ENCODE data around the gene CENPM.
A peak's percentile ranks its signal among the peaks of the same experiment; 100 is the strongest.

The CENPM gene

DNA sequence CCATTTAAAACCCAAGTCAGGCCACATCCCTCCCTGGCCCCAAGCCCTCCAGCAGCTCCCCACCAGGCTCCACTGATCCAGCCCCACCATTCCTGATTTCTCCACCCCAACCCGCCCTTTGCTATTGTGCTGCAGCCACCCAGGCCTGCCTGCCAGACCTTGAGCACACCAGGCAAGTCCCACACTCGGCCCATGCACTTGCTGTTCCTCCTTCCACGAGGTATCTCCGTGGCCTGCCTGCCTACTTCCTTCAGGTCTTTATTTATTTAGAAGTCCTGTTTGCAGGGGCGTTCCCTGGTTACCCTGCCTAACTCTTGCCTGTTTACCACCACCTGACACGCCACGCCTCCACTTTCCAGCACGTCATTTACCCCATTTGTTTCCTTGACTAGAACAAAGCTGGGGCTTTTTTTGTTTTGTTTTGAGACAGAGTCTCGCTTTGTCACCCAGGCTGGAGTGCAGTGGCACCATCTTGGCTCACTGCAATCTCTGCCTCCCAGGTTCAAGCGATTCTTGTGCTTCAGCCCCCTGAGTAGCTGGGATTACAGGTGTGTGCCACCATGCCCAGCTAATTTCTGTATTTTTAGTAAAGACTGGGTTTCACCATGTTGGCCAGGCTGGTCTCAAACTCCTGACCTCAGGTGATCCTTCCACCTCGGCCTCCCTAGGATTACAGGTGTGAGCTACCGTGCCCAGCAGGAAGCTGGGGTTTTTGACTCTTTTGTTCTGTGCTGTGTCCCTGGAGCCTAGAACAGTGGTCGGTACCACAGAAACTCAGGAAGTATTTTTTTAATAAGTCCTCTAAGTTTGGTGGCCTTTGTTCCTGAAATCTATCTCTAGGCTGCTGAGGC lies 6.7 kb downstream of the CENPM start:
- TF ChIP-seq, protein P1, sequence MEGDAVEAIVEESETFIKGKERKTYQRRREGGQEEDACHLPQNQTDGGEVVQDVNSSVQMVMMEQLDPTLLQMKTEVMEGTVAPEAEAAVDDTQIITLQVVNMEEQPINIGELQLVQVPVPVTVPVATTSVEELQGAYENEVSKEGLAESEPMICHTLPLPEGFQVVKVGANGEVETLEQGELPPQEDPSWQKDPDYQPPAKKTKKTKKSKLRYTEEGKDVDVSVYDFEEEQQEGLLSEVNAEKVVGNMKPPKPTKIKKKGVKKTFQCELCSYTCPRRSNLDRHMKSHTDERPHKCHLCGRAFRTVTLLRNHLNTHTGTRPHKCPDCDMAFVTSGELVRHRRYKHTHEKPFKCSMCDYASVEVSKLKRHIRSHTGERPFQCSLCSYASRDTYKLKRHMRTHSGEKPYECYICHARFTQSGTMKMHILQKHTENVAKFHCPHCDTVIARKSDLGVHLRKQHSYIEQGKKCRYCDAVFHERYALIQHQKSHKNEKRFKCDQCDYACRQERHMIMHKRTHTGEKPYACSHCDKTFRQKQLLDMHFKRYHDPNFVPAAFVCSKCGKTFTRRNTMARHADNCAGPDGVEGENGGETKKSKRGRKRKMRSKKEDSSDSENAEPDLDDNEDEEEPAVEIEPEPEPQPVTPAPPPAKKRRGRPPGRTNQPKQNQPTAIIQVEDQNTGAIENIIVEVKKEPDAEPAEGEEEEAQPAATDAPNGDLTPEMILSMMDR (IDR thresholded peaks at IDR 0.05; ENCODE audit: borderline replicate concordance, insufficient read depth, low read depth, low read length) = no peak
- H3K4me3 ChIP-seq (ENCODE audit: low read depth, low read length) = peak overlapping the region; percentile 33

DNA sequence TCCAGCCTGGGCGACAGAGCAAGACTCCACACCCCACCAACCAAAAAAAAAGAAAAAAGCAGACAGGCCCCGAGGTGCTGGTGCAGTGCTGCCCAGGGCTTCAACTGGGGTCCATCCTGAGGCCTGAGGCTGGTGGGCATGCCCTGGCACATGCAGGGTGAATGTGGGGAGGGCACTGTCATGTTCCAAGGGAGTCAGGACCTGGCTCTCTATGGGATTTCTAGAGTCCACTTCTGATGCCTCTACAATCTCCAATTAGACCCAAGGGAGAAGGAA lies 10.1 kb downstream of the CENPM start:
- TF ChIP-seq, protein P1 (IDR thresholded peaks at IDR 0.05; ENCODE audit: borderline replicate concordance, insufficient read depth, low read depth, low read length) = no peak
- H3K4me3 ChIP-seq (ENCODE audit: low read depth, low read length) = no peak overlapping the region

DNA sequence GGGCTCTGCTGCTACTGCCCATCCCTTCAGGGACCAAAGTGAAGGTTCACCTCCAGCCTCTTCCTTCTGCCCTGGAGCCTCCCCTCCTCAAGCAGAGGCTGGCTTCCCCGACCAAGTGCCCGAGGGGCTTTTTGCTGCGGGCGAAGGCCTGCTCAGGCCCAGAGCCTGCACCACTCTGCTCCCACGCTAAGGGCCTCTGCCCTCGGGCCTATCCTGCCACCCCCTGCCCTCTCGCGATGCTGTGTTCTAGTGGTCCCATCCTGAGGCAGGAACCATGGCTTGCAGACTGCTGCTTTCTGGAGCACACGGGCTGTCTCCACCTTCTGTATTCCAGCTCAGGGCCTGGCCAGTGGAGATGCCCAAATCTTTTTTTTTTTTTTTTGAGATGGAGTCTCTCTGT lies 11.4 kb downstream of the CENPM start:
- no peak overlapping the region for H3K4me3 ChIP-seq (ENCODE audit: low read depth, low read length)

DNA sequence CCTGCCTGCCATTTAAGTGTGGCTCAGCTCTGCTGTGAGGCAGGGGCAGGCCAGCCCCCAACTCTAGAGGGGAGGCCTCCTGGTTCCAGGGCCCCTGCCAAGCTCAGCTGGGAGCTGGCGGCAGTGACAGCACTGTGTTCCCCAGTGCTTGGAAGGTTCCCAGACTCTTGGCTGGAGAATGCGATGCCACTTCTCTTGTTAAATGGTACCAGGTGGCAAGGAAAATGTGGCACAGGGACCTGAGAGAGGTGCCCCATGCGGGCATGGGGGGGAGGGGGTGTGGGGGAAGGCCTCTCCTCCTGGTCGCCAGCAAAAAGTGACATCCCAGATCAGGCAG lies 12.0 kb downstream of the CENPM start:
- no peak overlapping the region for H3K4me3 ChIP-seq (ENCODE audit: low read depth, low read length)
- TF ChIP-seq, protein P1 (IDR thresholded peaks at IDR 0.05; ENCODE audit: borderline replicate concordance, insufficient read depth, low read depth, low read length) = no peak

More for the DNA sequence above, 11.4 kb downstream of the CENPM start:
- TF ChIP-seq, protein P1 (IDR thresholded peaks at IDR 0.05; ENCODE audit: borderline replicate concordance, insufficient read depth, low read depth, low read length) = no peak

DNA sequence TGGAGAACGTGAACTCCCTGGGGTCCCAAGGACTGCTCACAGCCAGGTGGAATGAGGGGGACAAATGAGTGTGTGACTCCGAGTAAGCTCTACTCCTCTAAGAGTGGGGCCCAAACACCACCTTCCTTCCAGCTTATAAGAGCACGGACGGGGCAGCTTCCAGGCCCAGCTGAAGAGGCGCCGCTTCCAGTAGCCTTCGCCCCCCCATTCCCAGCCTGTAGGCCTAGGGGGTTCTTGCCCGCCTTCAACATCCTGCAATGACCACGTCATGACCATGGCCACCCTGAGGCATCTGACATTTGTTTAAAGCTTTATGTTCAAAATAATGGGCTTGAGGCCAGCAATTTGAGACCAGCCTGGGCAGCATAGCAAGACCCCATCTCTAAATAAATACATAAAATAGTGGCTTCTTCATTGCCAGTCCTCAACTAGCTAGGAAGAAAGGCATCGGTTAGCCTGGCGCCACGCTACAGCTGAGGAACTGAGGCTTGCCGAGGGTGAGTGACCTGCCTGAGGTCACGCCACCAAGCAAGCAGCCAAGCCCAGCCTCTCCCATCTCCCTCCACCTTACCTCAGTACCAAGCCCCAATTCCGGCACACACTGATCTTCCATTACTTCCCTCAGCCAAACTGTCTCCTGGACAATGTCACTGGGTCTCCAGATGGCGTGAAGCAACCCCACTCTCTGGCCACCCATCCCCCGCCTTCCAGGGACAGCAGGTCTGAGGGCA lies 12.5 kb downstream of the CENPM start:
- H3K4me3 ChIP-seq (ENCODE audit: low read depth, low read length) = no peak overlapping the region
- TF ChIP-seq, protein P1 (IDR thresholded peaks at IDR 0.05; ENCODE audit: borderline replicate concordance, insufficient read depth, low read depth, low read length) = no peak

DNA sequence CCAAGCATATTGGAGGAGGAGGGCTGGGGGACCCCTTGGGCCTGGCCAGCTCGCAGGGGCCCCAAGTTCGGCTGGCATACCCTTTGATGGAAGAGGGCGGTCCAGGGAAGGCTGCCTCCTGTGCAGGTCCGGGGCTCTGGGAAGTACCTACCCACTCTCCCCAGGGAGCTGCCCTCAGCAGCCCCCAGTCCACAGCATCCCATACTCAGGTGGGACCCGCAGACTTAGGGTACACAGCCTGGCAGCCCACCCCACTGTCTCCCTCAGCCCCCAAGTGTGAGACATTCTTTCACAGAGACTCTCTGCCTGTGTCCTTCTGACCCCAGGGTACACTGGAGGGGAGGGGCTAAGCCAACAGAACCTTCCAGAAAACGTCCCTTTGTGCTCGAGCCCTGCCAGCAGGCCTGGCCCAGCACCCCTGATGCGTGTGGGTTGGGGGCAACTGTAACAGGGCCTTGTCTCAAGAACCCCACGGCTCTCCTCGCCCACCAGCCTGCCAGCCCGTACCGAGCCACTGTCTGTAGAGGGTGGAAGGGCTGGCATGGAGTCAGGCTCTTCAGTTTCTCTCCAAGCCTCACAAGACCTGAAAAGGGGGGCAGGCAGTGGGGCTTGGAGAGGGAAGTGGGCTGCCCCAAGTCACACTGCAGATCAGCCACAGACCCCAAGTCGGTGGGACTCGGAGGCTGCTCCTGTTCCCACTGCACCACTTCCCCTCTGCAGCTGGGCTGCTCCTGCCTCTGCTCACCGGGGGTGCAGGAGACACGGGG lies 13.4 kb downstream of the CENPM start:
- TF ChIP-seq, protein P1 (IDR thresholded peaks at IDR 0.05; ENCODE audit: borderline replicate concordance, insufficient read depth, low read depth, low read length) = no peak
- H3K4me3 ChIP-seq (ENCODE audit: low read depth, low read length) = no peak overlapping the region

Measured in GM12875 (cell line).